IMR-90 (cell line): ENCODE measurements around the gene ELFN1. TPM values are rescaled to one million over a fixed set of nuclear protein-coding genes. Genes with fewer than 3 reads are reported as not detected.

Experiments used
- ATAC-seq: fragments of 200-7000 bp; cut with Tn5 transposase; 2 replicates; pipeline ENCODE4 v1.9.1; 2020; ENCODE audit warnings: low read depth, mild to moderate bottlenecking, moderate library complexity
- BruUV-seq: library from RNA; stranded (reverse); fragments of 400-500 nt; replicated peaks from 2 replicates; lab custom pipeline; 2021; lab: Mats Ljungman, UMichigan
- CTCF ChIA-PET: fragments of 300-600 bp; formaldehyde crosslinking; extraction: SDS; loops from one replicate; lab custom pipeline; 2021; ENCODE audit warnings: antibody characterized with exemption; lab: Yijun Ruan, JAX
- POLR2A ChIA-PET: fragments of 300-600 bp; sonication (Branson Sonifier 250); formaldehyde crosslinking; loops from one replicate; lab custom pipeline; 2022; ENCODE audit warnings: antibody characterized with exemption; ENCODE audit not compliant: unreplicated experiment; lab: Charles Lee
- DNase-seq: peaks from one replicate; pipeline ENCODE4 v3.0.0; 2013
- H2AFZ ChIP-seq: replicated peaks from 2 replicates; pipeline ENCODE3; 2013; ENCODE audit warnings: low read length, mild to moderate bottlenecking; ENCODE audit not compliant: poor library complexity
- H2AK5ac ChIP-seq: 2 replicates; pipeline ENCODE4 v1.6.1; 2013; ENCODE audit warnings: low read depth, low read length, inconsistent platforms
- H2AK9ac ChIP-seq: replicated peaks from 2 replicates; pipeline ENCODE3; 2013; ENCODE audit warnings: mild to moderate bottlenecking, low read depth, low read length, moderate library complexity; ENCODE audit not compliant: poor library complexity
- H2BK120ac ChIP-seq: 2 replicates; pipeline ENCODE4 v1.6.1; 2013; ENCODE audit warnings: low read depth, low read length, inconsistent platforms
- H2BK15ac ChIP-seq: 3 replicates; pipeline ENCODE4 v1.6.1; 2013; ENCODE audit warnings: low read depth, low read length, inconsistent platforms
- H2BK20ac ChIP-seq: 2 replicates; pipeline ENCODE4 v1.6.1; 2013; ENCODE audit warnings: low read depth, mild to moderate bottlenecking, inconsistent platforms, low read length, moderate library complexity
- H2BK5ac ChIP-seq: 2 replicates; pipeline ENCODE4 v1.6.1; 2013; ENCODE audit warnings: mild to moderate bottlenecking, low read depth, low read length, inconsistent platforms; ENCODE audit not compliant: poor library complexity, severe bottlenecking
- H3K14ac ChIP-seq: replicated peaks from 2 replicates; pipeline ENCODE4 v1.6.1; 2013; ENCODE audit warnings: low read depth, low read length, inconsistent platforms
- H3K18ac ChIP-seq: 2 replicates; pipeline ENCODE4 v1.6.1; 2013; ENCODE audit warnings: low read depth, low read length, control low read depth
- H3K23ac ChIP-seq: 2 replicates; pipeline ENCODE4 v1.6.1; 2013; ENCODE audit warnings: low read depth, low read length, inconsistent platforms
- H3K27ac ChIP-seq: 2 replicates; pipeline ENCODE4 v1.5.1; 2013; ENCODE audit warnings: mild to moderate bottlenecking, control low read depth, low read length; ENCODE audit not compliant: insufficient read depth
- H3K27me3 ChIP-seq: 2 replicates; pipeline ENCODE4 v1.6.1; 2013; ENCODE audit warnings: low read length; ENCODE audit not compliant: control insufficient read depth, insufficient read depth
- H3K36me3 ChIP-seq: 2 replicates; pipeline ENCODE4 v1.6.1; 2013; ENCODE audit warnings: low read length, mixed read lengths; ENCODE audit not compliant: control insufficient read depth, insufficient read depth
- H3K4ac ChIP-seq: 2 replicates; pipeline ENCODE4 v1.6.1; 2013; ENCODE audit warnings: low read depth, low read length, inconsistent platforms
- H3K4me1 ChIP-seq: 2 replicates; pipeline ENCODE4 v1.6.1; 2013; ENCODE audit warnings: low read length, mixed read lengths; ENCODE audit not compliant: control insufficient read depth, insufficient read depth
- H3K4me2 ChIP-seq: 2 replicates; pipeline ENCODE4 v1.6.1; 2013; ENCODE audit warnings: low read depth, mild to moderate bottlenecking, control low read depth, low read length, moderate library complexity
- H3K4me3 ChIP-seq: 2 replicates; pipeline ENCODE4 v1.5.1; 2013; ENCODE audit warnings: low read depth, mild to moderate bottlenecking, control low read depth, low read length, moderate library complexity; ENCODE audit not compliant: insufficient read depth
- H3K56ac ChIP-seq: 2 replicates; pipeline ENCODE4 v1.6.1; 2013; ENCODE audit warnings: low read length, inconsistent platforms; ENCODE audit not compliant: insufficient read depth; ENCODE audit errors: extremely low read depth
- H3K79me1 ChIP-seq, 2 experiments: 2 replicates each; pipeline ENCODE4 v1.6.1; 2013; ENCODE audit warnings: low read length in 2 of 2, inconsistent platforms in 1 of 2, low read depth in 1 of 2
- H3K9ac ChIP-seq: 2 replicates; pipeline ENCODE4 v1.6.1; 2013; ENCODE audit warnings: low read depth, low read length, control low read depth
- H3K9me1 ChIP-seq: 2 replicates; pipeline ENCODE4 v1.6.1; 2013; ENCODE audit warnings: low read length, inconsistent platforms; ENCODE audit not compliant: insufficient read depth
- H3K9me3 ChIP-seq: 2 replicates; pipeline ENCODE4 v1.6.1; 2013; ENCODE audit warnings: low read length; ENCODE audit not compliant: control insufficient read depth, insufficient read depth
- H4K20me1 ChIP-seq: 2 replicates; pipeline ENCODE4 v1.6.1; 2013; ENCODE audit warnings: low read length, inconsistent platforms; ENCODE audit not compliant: insufficient read depth
- H4K5ac ChIP-seq: 2 replicates; pipeline ENCODE4 v1.6.1; 2013; ENCODE audit warnings: mild to moderate bottlenecking, low read depth, low read length, control low read depth
- H4K8ac ChIP-seq, 2 experiments: 2 replicates each; pipeline ENCODE4 v1.6.1; 2013; ENCODE audit warnings: low read depth in 2 of 2, low read length in 2 of 2, control low read depth in 1 of 2, inconsistent platforms in 1 of 2
- H4K91ac ChIP-seq: 2 replicates; pipeline ENCODE4 v1.6.1; 2013; ENCODE audit warnings: low read depth, low read length, inconsistent platforms; ENCODE audit not compliant: insufficient read depth
- BHLHE40 ChIP-seq: fragments of 150-350 bp; IDR thresholded peaks from 2 replicates; pipeline ENCODE4 v1.6.1; 2016; ENCODE audit warnings: mild to moderate bottlenecking, low read depth, low read length
- CEBPB ChIP-seq: IDR thresholded peaks from 2 replicates; pipeline ENCODE4 v1.6.1; 2012; ENCODE audit warnings: low read depth, low read length, improper control_type of control experiment
- CTCF ChIP-seq: conservative IDR thresholded peaks from 2 replicates; pipeline ENCODE4 v1.5.1; 2012; ENCODE audit warnings: mild to moderate bottlenecking, low read depth, low read length, improper control_type of control experiment
- ELK1 ChIP-seq: fragments of 150-350 bp; IDR thresholded peaks from 2 replicates; pipeline ENCODE4 v1.6.1; 2016; ENCODE audit warnings: low read depth, mild to moderate bottlenecking, low read length, moderate library complexity, borderline replicate concordance
- FOS ChIP-seq: fragments of 150-350 bp; IDR thresholded peaks from 2 replicates; pipeline ENCODE4 v1.6.1; 2016; ENCODE audit warnings: low read depth, low read length
- MAFK ChIP-seq: IDR thresholded peaks from 2 replicates; pipeline ENCODE4 v1.6.1; 2012; ENCODE audit warnings: low read depth, low read length, improper control_type of control experiment
- MAZ ChIP-seq: IDR thresholded peaks from 2 replicates; pipeline ENCODE4 v1.6.1; 2012; ENCODE audit warnings: low read depth, mild to moderate bottlenecking, low read length, improper control_type of control experiment, moderate library complexity, borderline replicate concordance
- MXI1 ChIP-seq: IDR thresholded peaks from 2 replicates; pipeline ENCODE4 v1.6.1; 2012; ENCODE audit warnings: low read depth, mild to moderate bottlenecking, low read length, moderate library complexity, borderline replicate concordance
- NFE2L2 ChIP-seq: fragments of 150-350 bp; IDR thresholded peaks from 2 replicates; pipeline ENCODE4 v1.6.1; 2016; ENCODE audit warnings: low read depth, mild to moderate bottlenecking, low read length
- POLR2A ChIP-seq: IDR thresholded peaks from 2 replicates; pipeline ENCODE4 v1.6.1; 2012; ENCODE audit warnings: mild to moderate bottlenecking, low read depth, low read length
- RAD21 ChIP-seq: IDR thresholded peaks from 2 replicates; pipeline ENCODE4 v1.6.1; 2012; ENCODE audit warnings: low read length, improper control_type of control experiment
- RCOR1 ChIP-seq: IDR thresholded peaks from 2 replicates; pipeline ENCODE4 v1.6.1; 2012; ENCODE audit warnings: mild to moderate bottlenecking, low read length, improper control_type of control experiment; ENCODE audit not compliant: insufficient replicate concordance
- SMC3 ChIP-seq: fragments of 150-350 bp; IDR thresholded peaks from 2 replicates; pipeline ENCODE4 v1.6.1; 2016; ENCODE audit warnings: low read depth, mild to moderate bottlenecking, antibody characterized with exemption, low read length, moderate library complexity
- USF2 ChIP-seq: fragments of 150-350 bp; IDR thresholded peaks from 2 replicates; pipeline ENCODE4 v1.6.1; 2017; ENCODE audit warnings: mild to moderate bottlenecking, antibody characterized with exemption, low read length, low read depth
- WGBS, 2 experiments: methylation state at CpG; one replicate each; pipeline versions ENCODE4 v1.1.5 to v1.1.7; 2013; ENCODE audit warnings: missing lambda C conversion rate in 2 of 2; ENCODE audit not compliant: insufficient read length in 1 of 2; ENCODE audit errors: extremely low coverage in 2 of 2; 5-methylcytosine and 5-hydroxymethylcytosine counted together
- dilution Hi-C: fragments of 300-500 bp; cut with HindIII; formaldehyde crosslinking; loops from one replicate; pipeline ENCODE4 v1.14.3; 2018; ENCODE audit warnings: low sequenced_read_pairs; ENCODE audit not compliant: unreplicated experiment
- in situ Hi-C: fragments of 300-500 bp; cut with MboI; formaldehyde crosslinking; loops from 3 replicates; pipeline ENCODE4 v1.14.3; 2019; ENCODE audit warnings: low sequenced_read_pairs, inconsistent platforms, mixed read lengths
- intact Hi-C: fragments of 100-400 bp; cut with micrococcal nuclease; formaldehyde crosslinking; loops from 2 replicates; pipeline ENCODE4 v1.10.0; 2022
- polyA plus RNA-seq, 3 experiments: library from polyadenylated mRNA; depleted of rRNA; stranded (reverse); fragments of >200 nt; gene quantifications; 2 replicates each; pipeline ENCODE4 v1.2.3, GENCODE V29; 2012; ENCODE audit warnings: low replicate concordance in 1 of 3
- total RNA-seq: library from RNA; depleted of rRNA; stranded (reverse); fragments of >200 nt; gene quantifications from 2 replicates; pipeline ENCODE4 v1.2.3, GENCODE V29; 2012

The ELFN1 gene
- total and polyA plus RNA-seq, 2 of the 4 experiments (the other 2 are of a cell fraction), result 1.6 to 5.2 TPM

GRCh38 chr7:1700536-1701333 is 30.7 kb downstream of the ELFN1 start:
- WGBS, 2 experiments, result 94% methylated on average over 18 of the region's 27 CpGs; no CpG with 5 or more reads in 1 of the 2 experiments

More at GRCh38 chr7:1700536-1701333, 30.7 kb downstream of the ELFN1 start:
- Histone ChIP-seq H2AFZ (no peak overlapping the region), H2BK120ac (no peak overlapping the region), H3K9ac (no peak overlapping the region), H4K91ac (no peak overlapping the region), H3K4me3 (no peak overlapping the region), H2BK20ac (no peak overlapping the region), H3K4me1 (no peaks in the 10 kb centered on the region), H2AK9ac (no peak overlapping the region), H3K27me3 (peaks cover 7% of the 10 kb centered on the region), H3K36me3 (no peaks in the 10 kb centered on the region), H3K4ac (no peak overlapping the region), H3K9me3 (peaks cover 2% of the 10 kb centered on the region), H4K5ac (no peak overlapping the region), H4K8ac (no peak overlapping the region), H3K56ac (no peak overlapping the region), H3K23ac (no peak overlapping the region), H3K18ac (no peak overlapping the region), H4K20me1 (no peaks in the 10 kb centered on the region), H3K14ac (no peak overlapping the region), H3K79me1 (no peaks in the 10 kb centered on the region), H3K4me2 (no peak overlapping the region), H2BK15ac (no peak overlapping the region), H2AK5ac (no peak overlapping the region), H3K9me1 (no peaks in the 10 kb centered on the region), H3K27ac (no peak overlapping the region), H2BK5ac (no peak overlapping the region)
- no peak for ATAC-seq
- dilution Hi-C loops (no loop called here), in situ Hi-C loops (no loop called here), intact Hi-C loops (no loop called here)
- no TSS peak for BruUV-seq
- ChIA-PET CTCF (no interaction called here), POLR2A (no interaction called here)
- TF ChIP-seq FOS (no peak), CEBPB (no peak), MXI1 (no peak), USF2 (no peak), MAFK (no peak), NFE2L2 (no peak), RAD21 (no peak), SMC3 (no peak), RCOR1 (no peak), BHLHE40 (no peak), POLR2A (no peak), ELK1 (no peak), MAZ (no peak), CTCF (no peak)
- no peak for DNase-seq
